Activated CD8-positive, alpha-beta T cell treated with anti-CD3 and anti-CD28 coated beads, Interleukin-2, amount 10 ng/mL, durations not matched to agents 7 days and 5 days (primary cell): Measurements from ENCODE around the gene ENDOU. TPM values are rescaled to one million over a fixed set of nuclear protein-coding genes. Genes with fewer than 3 reads are reported as not detected.

Source experiments
- ATAC-seq: fragments of 150-1000 bp; cut with Tn5 transposase; one replicate; pipeline ENCODE4 v1.10.0; 2021; ENCODE audit warnings: moderate library complexity
- CTCF ChIA-PET: fragments of 350-600 bp; sonication (Branson Sonifier 250); formaldehyde crosslinking; loops from one replicate; lab custom pipeline; 2021; ENCODE audit warnings: antibody characterized with exemption; lab: Charles Lee
- POLR2A ChIA-PET: fragments of 350-600 bp; sonication (Branson Sonifier 250); formaldehyde crosslinking; loops from one replicate; lab custom pipeline; 2021; ENCODE audit warnings: antibody characterized with exemption; lab: Charles Lee
- DNase-seq: peaks from one replicate; pipeline ENCODE4 v3.0.0-alpha.2; 2020
- H3K27ac Mint-ChIP-seq: one replicate; pipeline ENCODE4 v1.8.0; 2021; ENCODE audit warnings: mild to moderate bottlenecking, mixed read lengths
- H3K27me3 Mint-ChIP-seq: one replicate; pipeline ENCODE4 v1.8.0; 2021; ENCODE audit warnings: low read depth, mixed read lengths
- H3K36me3 Mint-ChIP-seq: one replicate; pipeline ENCODE4 v1.8.0; 2021; ENCODE audit warnings: low read depth, mixed read lengths
- H3K4me1 Mint-ChIP-seq: one replicate; pipeline ENCODE4 v1.8.0; 2021; ENCODE audit warnings: low read depth, mixed read lengths
- H3K4me3 Mint-ChIP-seq: one replicate; pipeline ENCODE4 v1.8.0; 2021; ENCODE audit warnings: mild to moderate bottlenecking, mixed read lengths
- H3K9me3 Mint-ChIP-seq: one replicate; pipeline ENCODE4 v1.8.0; 2022; ENCODE audit warnings: mixed read lengths; ENCODE audit not compliant: insufficient read depth
- total RNA-seq, 2 experiments: library from RNA; stranded (reverse); gene quantifications; one replicate each; pipeline ENCODE4 v1.2.3, GENCODE V29; 2021

ENDOU gene
- total RNA-seq, 2 experiments from 2014 or later: not detected

- H3K9me3 Mint-ChIP-seq: no peaks in the 10 kb centered on the region
- H3K27ac Mint-ChIP-seq: peak overlapping the region; percentile 5
- DNase-seq (no peak), ATAC-seq (no peak)
- CTCF ChIA-PET: interaction anchor here (1.0 to 11.4 kb wide), 16 partner anchors 13 to 208 kb away, joined by 3 to 271 read pairs (median 4); partner anchors contain the start of genes RPAP3, SLC48A1 and TMEM106C
- peaks cover 4% of the 10 kb centered on the region for H3K27me3 Mint-ChIP-seq
- POLR2A ChIA-PET: interaction anchor here (0.6 to 2.0 kb wide), 6 partner anchors 11 to 108 kb away, joined by 3 to 9 read pairs (median 5); partner anchors contain the start of gene HDAC7
- no peaks in the 10 kb centered on the region for H3K36me3 Mint-ChIP-seq
- H3K4me1 Mint-ChIP-seq: peaks cover 38% of the 10 kb centered on the region
- no peak overlapping the region for H3K4me3 Mint-ChIP-seq
These were observed 30.6 kb upstream of the ENDOU start for GRCh38 chr12:47755655-47756562.

GRCh38 chr12:47754881-47755280 lies 29.6 kb upstream of the ENDOU start:
- Mint-ChIP-seq H3K4me1 (peaks cover 38% of the 10 kb centered on the region), H3K36me3 (no peaks in the 10 kb centered on the region), H3K27me3 (peaks cover 4% of the 10 kb centered on the region), H3K4me3 (no peak overlapping the region), H3K9me3 (no peaks in the 10 kb centered on the region), H3K27ac (no peak overlapping the region)
- DNase-seq (no peak), ATAC-seq (no peak)
- ChIA-PET CTCF (interaction anchor here (0.9 to 11.4 kb wide), 17 partner anchors 8 to 209 kb away, joined by 3 to 271 read pairs (median 4); partner anchors contain the start of genes RPAP3, SLC48A1 and TMEM106C), POLR2A (interaction anchor here (0.6 to 2.0 kb wide), 6 partner anchors 12 to 84 kb away, joined by 3 to 9 read pairs (median 5); partner anchors contain the start of gene HDAC7)

GRCh38 chr12:47754126-47754525 lies 28.8 kb upstream of the ENDOU start:
- ATAC-seq: no peak
- no peak for DNase-seq
- H3K27me3 Mint-ChIP-seq: peaks cover 4% of the 10 kb centered on the region
- H3K36me3 Mint-ChIP-seq: no peaks in the 10 kb centered on the region
- ChIA-PET POLR2A (interaction anchor here (0.6 to 2.0 kb wide), 2 partner anchors 22 to 65 kb away, joined by 3 to 5 read pairs; partner anchors contain the start of gene HDAC7), CTCF (interaction anchor here (0.9 to 11.4 kb wide), 9 partner anchors 9 to 103 kb away, joined by 3 to 271 read pairs (median 11); partner anchors contain the start of genes RPAP3 and SLC48A1)
- H3K4me1 Mint-ChIP-seq: peaks cover 30% of the 10 kb centered on the region
- H3K4me3 Mint-ChIP-seq: no peak overlapping the region
- no peaks in the 10 kb centered on the region for H3K9me3 Mint-ChIP-seq
- no peak overlapping the region for H3K27ac Mint-ChIP-seq

- ChIA-PET POLR2A (no interaction called here), CTCF (interaction anchor here (1.9 to 11.4 kb wide), 5 partner anchors 10 to 84 kb away, joined by 5 to 271 read pairs (median 17); partner anchors contain the start of gene SLC48A1)
- DNase-seq: no peak
- Mint-ChIP-seq H3K27ac (no peak overlapping the region), H3K36me3 (no peaks in the 10 kb centered on the region), H3K4me1 (peaks cover 28% of the 10 kb centered on the region), H3K4me3 (no peak overlapping the region), H3K27me3 (peaks cover 8% of the 10 kb centered on the region), H3K9me3 (no peaks in the 10 kb centered on the region)
- no peak for ATAC-seq
These were observed 28.0 kb upstream of the ENDOU start for GRCh38 chr12:47753021-47754001.

GRCh38 chr12:47752552-47752951 lies 27.3 kb upstream of the ENDOU start:
- ATAC-seq: no peak
- POLR2A ChIA-PET: no interaction called here
- H3K27ac Mint-ChIP-seq: no peak overlapping the region

GRCh38 chr12:47752121-47752520 lies 26.8 kb upstream of the ENDOU start:
- DNase-seq (no peak), ATAC-seq (no peak)
- Mint-ChIP-seq H3K36me3 (no peaks in the 10 kb centered on the region), H3K27me3 (peaks cover 6% of the 10 kb centered on the region), H3K4me3 (no peak overlapping the region), H3K27ac (peak overlapping the region; percentile 4), H3K4me1 (peaks cover 24% of the 10 kb centered on the region), H3K9me3 (no peaks in the 10 kb centered on the region)
- ChIA-PET CTCF (interaction anchor here (1.1 to 9.2 kb wide), 3 partner anchors 10 to 87 kb away, joined by 3 to 189 read pairs (median 15); partner anchors contain the start of gene SLC48A1), POLR2A (no interaction called here)

More at GRCh38 chr12:47752552-47752951, 27.3 kb upstream of the ENDOU start:
- H3K4me1 Mint-ChIP-seq: peaks cover 28% of the 10 kb centered on the region
- H3K9me3 Mint-ChIP-seq: no peaks in the 10 kb centered on the region
- no peaks in the 10 kb centered on the region for H3K36me3 Mint-ChIP-seq
- H3K27me3 Mint-ChIP-seq: peaks cover 6% of the 10 kb centered on the region
- DNase-seq: no peak
- H3K4me3 Mint-ChIP-seq: no peak overlapping the region
- CTCF ChIA-PET: interaction anchor here (1.1 to 11.4 kb wide), 4 partner anchors 9 to 86 kb away, joined by 3 to 271 read pairs (median 102); partner anchors contain the start of gene SLC48A1

GRCh38 chr12:47751561-47751960 lies 26.3 kb upstream of the ENDOU start:
- H3K36me3 Mint-ChIP-seq: no peaks in the 10 kb centered on the region
- H3K9me3 Mint-ChIP-seq: no peaks in the 10 kb centered on the region
- ChIA-PET POLR2A (no interaction called here), CTCF (interaction anchor here (1.1 to 9.2 kb wide), 3 partner anchors 10 to 87 kb away, joined by 3 to 189 read pairs (median 15); partner anchors contain the start of gene SLC48A1)
- H3K27ac Mint-ChIP-seq: no peak overlapping the region
- ATAC-seq: no peak
- H3K27me3 Mint-ChIP-seq: peaks cover 7% of the 10 kb centered on the region
- H3K4me3 Mint-ChIP-seq: no peak overlapping the region
- no peak for DNase-seq
- peaks cover 20% of the 10 kb centered on the region for H3K4me1 Mint-ChIP-seq

- peaks cover 7% of the 10 kb centered on the region for H3K27me3 Mint-ChIP-seq
- ChIA-PET CTCF (interaction anchor here (3.0 kb wide), 1 partner anchor 9 kb away, joined by 15 read pairs; no protein-coding TSS in a partner anchor), POLR2A (no interaction called here)
- H3K4me3 Mint-ChIP-seq: no peak overlapping the region
- H3K4me1 Mint-ChIP-seq: peaks cover 15% of the 10 kb centered on the region
- H3K9me3 Mint-ChIP-seq: no peaks in the 10 kb centered on the region
- ATAC-seq (no peak), DNase-seq (no peak)
- no peaks in the 10 kb centered on the region for H3K36me3 Mint-ChIP-seq
- no peak overlapping the region for H3K27ac Mint-ChIP-seq
These were observed 25.7 kb upstream of the ENDOU start for GRCh38 chr12:47750916-47751470.

- Mint-ChIP-seq H3K27me3 (peaks cover 7% of the 10 kb centered on the region), H3K4me3 (no peak overlapping the region), H3K4me1 (peaks cover 8% of the 10 kb centered on the region), H3K27ac (no peak overlapping the region), H3K36me3 (no peaks in the 10 kb centered on the region), H3K9me3 (no peaks in the 10 kb centered on the region)
- DNase-seq (no peak), ATAC-seq (no peak)
- ChIA-PET POLR2A (no interaction called here), CTCF (interaction anchor here (3.0 kb wide), 1 partner anchor 8 kb away, joined by 15 read pairs; no protein-coding TSS in a partner anchor)
These were observed 25.0 kb upstream of the ENDOU start for GRCh38 chr12:47750229-47750798.

- DNase-seq (no peak), ATAC-seq (no peak)
- H3K36me3 Mint-ChIP-seq: no peaks in the 10 kb centered on the region
- no peaks in the 10 kb centered on the region for H3K9me3 Mint-ChIP-seq
- ChIA-PET POLR2A (interaction anchor here (0.5 to 0.6 kb wide), 2 partner anchors 16 to 437 kb away, joined by 3 read pairs; no protein-coding TSS in a partner anchor), CTCF (interaction anchor here (2.3 kb wide), 1 partner anchor 18 kb away, joined by 14 read pairs; no protein-coding TSS in a partner anchor)
- peaks cover 3% of the 10 kb centered on the region for H3K4me1 Mint-ChIP-seq
- peaks cover 15% of the 10 kb centered on the region for H3K27me3 Mint-ChIP-seq
- no peak overlapping the region for H3K27ac Mint-ChIP-seq
- no peak overlapping the region for H3K4me3 Mint-ChIP-seq
These were observed 23.6 kb upstream of the ENDOU start for GRCh38 chr12:47748899-47749298.
